ENCODE measurements around the gene GNPNAT1.

GNPNAT1 gene

GRCh38 chr14:52790756-52791222 lies 618 bp downstream of the GNPNAT1 start:
- TF ChIP-seq, protein P1, sequence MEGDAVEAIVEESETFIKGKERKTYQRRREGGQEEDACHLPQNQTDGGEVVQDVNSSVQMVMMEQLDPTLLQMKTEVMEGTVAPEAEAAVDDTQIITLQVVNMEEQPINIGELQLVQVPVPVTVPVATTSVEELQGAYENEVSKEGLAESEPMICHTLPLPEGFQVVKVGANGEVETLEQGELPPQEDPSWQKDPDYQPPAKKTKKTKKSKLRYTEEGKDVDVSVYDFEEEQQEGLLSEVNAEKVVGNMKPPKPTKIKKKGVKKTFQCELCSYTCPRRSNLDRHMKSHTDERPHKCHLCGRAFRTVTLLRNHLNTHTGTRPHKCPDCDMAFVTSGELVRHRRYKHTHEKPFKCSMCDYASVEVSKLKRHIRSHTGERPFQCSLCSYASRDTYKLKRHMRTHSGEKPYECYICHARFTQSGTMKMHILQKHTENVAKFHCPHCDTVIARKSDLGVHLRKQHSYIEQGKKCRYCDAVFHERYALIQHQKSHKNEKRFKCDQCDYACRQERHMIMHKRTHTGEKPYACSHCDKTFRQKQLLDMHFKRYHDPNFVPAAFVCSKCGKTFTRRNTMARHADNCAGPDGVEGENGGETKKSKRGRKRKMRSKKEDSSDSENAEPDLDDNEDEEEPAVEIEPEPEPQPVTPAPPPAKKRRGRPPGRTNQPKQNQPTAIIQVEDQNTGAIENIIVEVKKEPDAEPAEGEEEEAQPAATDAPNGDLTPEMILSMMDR (IDR thresholded peaks at IDR 0.05; ENCODE audit: low read depth, low read length, missing control alignments), result no peak
- peak overlapping the region; percentile 84 for H3K4me3 ChIP-seq (ENCODE audit: low read depth, low read length)
- no peak for DNase-seq (ENCODE audit: low read depth)

DNA sequence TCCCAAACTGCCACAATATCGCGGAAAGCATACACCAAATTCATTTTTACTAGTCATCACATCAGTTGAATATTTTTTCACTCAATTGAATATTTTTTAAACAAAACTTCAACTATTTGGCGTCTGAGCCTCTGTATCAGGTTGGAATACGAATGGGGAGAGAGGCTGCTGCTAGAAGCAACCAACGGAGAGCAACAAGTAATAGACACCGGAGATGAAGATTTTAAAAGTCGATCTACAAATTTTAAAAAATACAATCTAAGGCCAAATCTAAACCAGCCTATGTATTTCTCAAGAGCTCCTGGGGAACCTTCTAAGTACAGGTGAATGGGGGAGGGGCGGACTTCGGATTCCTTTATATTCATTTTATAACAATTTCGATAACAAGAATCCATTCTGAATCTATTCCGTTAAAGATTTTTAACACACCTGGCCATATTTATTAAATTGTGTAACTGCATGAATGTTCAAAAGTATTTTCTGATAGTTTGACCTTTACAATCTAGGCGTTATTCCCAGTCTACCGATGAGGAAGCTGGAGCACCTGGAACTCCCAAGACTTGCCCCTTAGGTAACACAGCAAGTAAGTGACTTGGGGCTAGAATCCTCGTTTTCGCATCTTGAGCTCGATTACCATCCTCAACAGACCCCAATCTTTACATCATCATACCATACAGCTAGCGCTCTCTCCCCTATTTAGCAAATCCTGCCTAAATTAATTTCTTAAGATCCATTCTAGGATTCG lies 1.2 kb downstream of the GNPNAT1 start:
- TF ChIP-seq, protein P1 (IDR thresholded peaks at IDR 0.05; ENCODE audit: low read depth, low read length, missing control alignments), result no peak
- H3K4me3 ChIP-seq (ENCODE audit: low read depth, low read length), result peak overlapping the region; percentile 84
- no peak for DNase-seq (ENCODE audit: low read depth)

DNA sequence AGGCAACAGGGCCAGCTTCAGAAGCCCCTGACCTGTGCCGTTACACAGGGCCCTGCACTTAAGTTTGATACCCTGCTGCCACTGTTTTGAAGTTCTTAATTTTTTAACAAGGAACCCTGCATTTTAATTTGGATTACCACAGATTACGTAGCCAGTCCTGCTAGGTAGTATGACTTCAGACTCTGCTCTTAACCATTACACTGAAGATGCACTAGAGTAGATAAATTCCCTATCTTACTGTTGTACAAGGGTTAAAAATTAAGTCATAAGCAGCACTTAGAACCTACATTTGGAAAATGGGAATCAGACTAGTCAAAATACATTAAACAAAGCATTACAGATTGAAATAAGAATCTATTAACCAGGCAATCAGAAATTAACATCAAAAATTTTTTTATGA lies 2.3 kb downstream of the GNPNAT1 start:
- DNase-seq (ENCODE audit: low read depth), result no peak
- H3K4me3 ChIP-seq (ENCODE audit: low read depth, low read length), result no peak overlapping the region
- TF ChIP-seq, protein P1 (IDR thresholded peaks at IDR 0.05; ENCODE audit: low read depth, low read length, missing control alignments), result no peak

DNA sequence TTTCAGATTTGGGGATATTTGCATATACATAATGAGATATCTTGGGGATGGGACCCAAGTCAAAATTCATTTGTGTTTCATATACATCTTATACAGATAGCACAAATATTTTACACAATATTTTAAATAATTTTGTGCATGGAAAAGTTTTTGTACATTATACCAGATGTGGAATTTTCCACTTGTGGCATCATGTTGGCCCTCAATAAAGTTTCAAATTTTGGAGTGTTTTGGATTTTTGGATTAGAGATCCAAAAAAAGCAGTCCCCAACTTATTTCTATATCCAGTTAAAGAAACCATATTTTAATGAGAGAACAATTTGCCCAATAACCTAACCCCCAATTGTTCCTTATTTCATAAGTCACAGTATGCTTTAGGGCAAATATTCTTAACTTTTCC lies 4.5 kb downstream of the GNPNAT1 start:
- no peak for DNase-seq (ENCODE audit: low read depth)

DNA sequence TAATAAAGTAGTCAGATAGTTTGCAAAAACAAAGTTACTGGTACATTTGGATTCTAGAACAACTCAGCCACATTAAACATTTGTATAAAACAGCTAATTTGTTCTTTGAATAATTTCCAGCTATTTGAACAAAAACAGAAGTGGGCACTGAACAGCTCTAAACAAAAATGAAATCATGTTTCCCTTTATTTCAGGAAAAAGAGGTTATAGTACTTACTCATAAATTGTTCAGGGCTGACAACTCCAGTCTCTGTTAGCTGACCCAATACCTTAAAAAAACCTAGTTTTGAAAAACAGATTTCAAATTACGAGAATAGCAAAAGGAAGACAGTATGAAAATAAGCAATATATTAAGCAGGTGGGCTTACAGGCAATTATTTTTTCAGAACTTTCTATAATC lies 8.2 kb downstream of the GNPNAT1 start:
- DNase-seq (ENCODE audit: low read depth), result no peak
- TF ChIP-seq, protein P1 (IDR thresholded peaks at IDR 0.05; ENCODE audit: low read depth, low read length, missing control alignments), result no peak
- H3K4me3 ChIP-seq (ENCODE audit: low read depth, low read length), result no peak overlapping the region

More for the DNA sequence above, 4.5 kb downstream of the GNPNAT1 start:
- TF ChIP-seq, protein P1 (IDR thresholded peaks at IDR 0.05; ENCODE audit: low read depth, low read length, missing control alignments), result no peak
- H3K4me3 ChIP-seq (ENCODE audit: low read depth, low read length), result no peak overlapping the region

DNA sequence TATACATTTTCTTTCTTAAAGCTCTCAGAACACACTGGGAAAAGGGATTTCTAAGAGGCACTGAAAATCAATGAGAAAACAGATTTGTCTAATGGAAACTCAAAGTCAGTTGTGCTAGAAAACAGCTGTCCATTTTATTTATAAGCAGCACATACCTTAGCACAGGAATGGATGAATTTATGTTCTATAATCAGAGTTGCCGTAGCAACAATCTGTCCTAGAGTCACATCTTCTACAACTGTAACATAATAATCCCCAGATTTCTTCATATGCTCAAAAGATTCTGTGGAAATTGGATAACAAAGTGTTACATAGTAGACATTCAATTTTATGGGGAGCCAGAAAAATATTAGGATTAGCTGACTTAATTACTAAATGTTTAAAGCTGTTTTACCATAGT lies 9.8 kb downstream of the GNPNAT1 start:
- no peak overlapping the region for H3K4me3 ChIP-seq (ENCODE audit: low read depth, low read length)

More for the DNA sequence above, 9.8 kb downstream of the GNPNAT1 start:
- TF ChIP-seq, protein P1 (IDR thresholded peaks at IDR 0.05; ENCODE audit: low read depth, low read length, missing control alignments), result no peak
- no peak for DNase-seq (ENCODE audit: low read depth)

All from GM12864 (cell line).